Heart right ventricle (tissue), 16 donors: ENCODE results near the gene TBRG4. TPM values are rescaled to one million over a fixed set of nuclear protein-coding genes. Genes with fewer than 3 reads are reported as not detected.

ENCODE experiments used
- ATAC-seq, 8 donors: fragments of 200-7000 bp; cut with Tn5 transposase; one replicate each; pipeline ENCODE4 v1.9.1; 2020; ENCODE audit warnings: mild to moderate bottlenecking in 8 of 8, moderate library complexity in 8 of 8, moderate number of reproducible peaks in 1 of 8
- DNase-seq, 2 donors: peaks; one replicate each; pipeline ENCODE4 v3.0.0-alpha.2; 2020
- H3K27ac ChIP-seq, 10 donors: fragments of 200-600 bp; sonication (generic) in 2 of 10; one replicate each; pipeline versions ENCODE4 v1.5.0 to v1.8.0; 2020 to 2022; ENCODE audit warnings: mild to moderate bottlenecking in 3 of 10
- H3K27me3 ChIP-seq, 7 donors: fragments of 200-600 bp; one replicate each; pipeline ENCODE4 v1.8.0; 2021 to 2022; ENCODE audit warnings: mild to moderate bottlenecking in 2 of 7
- H3K36me3 ChIP-seq, 9 donors: fragments of 200-600 bp; sonication (generic) in 1 of 9; one replicate each; pipeline versions ENCODE4 v1.5.0 to v1.8.0; 2020 to 2022; ENCODE audit warnings: mild to moderate bottlenecking in 2 of 9
- H3K4me1 ChIP-seq, 9 donors: fragments of 200-600 bp; sonication (generic) in 1 of 9; one replicate each; pipeline versions ENCODE4 v1.5.0 to v1.8.0; 2020 to 2022; ENCODE audit warnings: mild to moderate bottlenecking in 4 of 9
- H3K4me3 ChIP-seq, 10 donors: fragments of 200-600 bp; sonication (generic) in 2 of 10; one replicate each; pipeline versions ENCODE4 v1.5.0 to v1.8.0; 2020 to 2022; ENCODE audit warnings: mild to moderate bottlenecking in 7 of 10, moderate library complexity in 2 of 10
- H3K9me3 ChIP-seq, 11 donors: fragments of 200-600 bp in 10 of 11; sonication (generic) in 2 of 11; one replicate each; pipeline versions ENCODE4 v1.5.0 to v1.8.0; 2013 to 2022; ENCODE audit warnings: mild to moderate bottlenecking in 2 of 11, control low read depth in 1 of 11, moderate library complexity in 1 of 11
- WGBS, 2 donors: extraction: QIAGEN DNeasy Blood & Tissue Kit; methylation state at CpG; one replicate each; pipeline ENCODE4 v1.1.7; 2013; ENCODE audit warnings: inconsistent platforms in 1 of 2; 5-methylcytosine and 5-hydroxymethylcytosine counted together
- intact Hi-C, 10 donors: fragments of 100-400 bp; cut with DNase I; formaldehyde crosslinking; loops; one replicate each; pipeline versions ENCODE4 v1.11.1 to v1.14.2; 2022
- polyA plus RNA-seq, 2 donors: library from polyadenylated mRNA; stranded (reverse); fragments of 200-250 nt; gene quantifications; one replicate each; pipeline ENCODE4 v1.2.3, GENCODE V29; 2013
- total RNA-seq, 10 donors: library from RNA; stranded (reverse); fragmentation: NEBNext Ultra II Directional in 3 of 10; extraction: Animal tissue kit (Norgen Biotek cat#: 25700) in 3 of 10; gene quantifications; one replicate each; pipeline versions ENCODE4 v1.2.1 to v1.2.4, GENCODE V29; 2021 to 2023
- TF ChIP-seq, protein P1 (sequence below), 9 donors: fragments of 200-600 bp; sonication (generic) in 2 of 9; IDR thresholded peaks; one replicate each; pipeline versions ENCODE4 v1.5.0 to v1.8.0; 2021 to 2022; ENCODE audit warnings: antibody characterized with exemption in 9 of 9, mild to moderate bottlenecking in 5 of 9, moderate library complexity in 1 of 9
- donor health status: Arrhythmogenic right ventricular cardiomyopathy.
- donor health status: ischemic (EF 13 %, LVEDD 7.1; RV severe dilation, severe dysfunction).
- donor health status: healthy with polysubstance abuse.
- donor health status: DM: no; HTN: yes; CAD: no.
- donor health status: DM: no; HTN: no; CAD: no.
- donor health status: ischemic (EF 25% LVEDD 6.9; RV normal size, moderate dysfunction).
- donor health status: ischemic (EF 25% LVEDD 5.7; RV mildly dilated, moderate dysfunction).
- donor health status: healthy.
- donor health status: DM: yes; HTN: yes; CAD: no.
- donor health status: Ischemic cardiomyopathy.
- donor health status: ischemic (EF 35%, LVEDD 5.7; RV mildly dilated, moderate dysfunction).
- donor health status: nonischemic (EF 11% LVEDD 7.7; RV severe dilation, severe dysfunction).
- donor health status: DM: yes; HTN: yes; CAD: no.
- donor health status: PGD.
- donor health status: ischemic (EF 29% LVEDD 5.4; RV normal size, mild dysfunction).
- donor health status: nonischemic (EF 23%, LVEDD 6.1; RV moderate dilation, normal function).

Gene TBRG4
- total and polyA plus RNA-seq, 12 donors: 57.1 to 93.9 (median 67.4) TPM

DNA sequence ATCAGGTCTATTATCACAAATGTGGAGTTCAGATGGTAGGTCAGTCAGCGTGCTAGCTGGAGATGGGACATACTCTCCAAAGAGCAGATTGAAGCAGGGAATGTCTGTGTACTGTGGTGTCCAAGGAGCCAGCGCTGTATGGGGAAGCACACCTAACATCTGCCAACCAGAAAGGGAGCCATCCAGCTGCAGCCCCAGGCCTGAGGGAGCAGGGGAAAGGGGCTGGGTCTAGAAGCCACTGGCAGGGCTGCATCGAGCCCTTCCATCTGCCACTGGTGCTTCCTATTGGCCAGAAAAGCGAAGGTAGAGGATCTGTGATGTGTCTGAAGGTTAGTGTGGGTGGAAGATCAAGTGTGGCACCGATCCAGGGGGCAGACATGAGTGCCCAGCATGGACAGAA lies 38.1 kb upstream of the TBRG4 start:
- no peak for DNase-seq
- H3K4me3 ChIP-seq: no peak overlapping the region
- H3K36me3 ChIP-seq: no peaks in the 10 kb centered on the region
- peaks cover 0 to 3% (median 0%) of the 10 kb centered on the region in 9 donors for H3K4me1 ChIP-seq
- intact Hi-C loops: loop anchor here in 5 of 10 donors (2.0 to 10.0 kb wide), 4 partner anchors 111 to 705 kb away; no protein-coding TSS in a partner anchor
- no peak overlapping the region for H3K27ac ChIP-seq
- WGBS, 2 donors: 76 to 81% methylated on average over 5 of the region's 5 CpGs
- TF ChIP-seq, protein P1, sequence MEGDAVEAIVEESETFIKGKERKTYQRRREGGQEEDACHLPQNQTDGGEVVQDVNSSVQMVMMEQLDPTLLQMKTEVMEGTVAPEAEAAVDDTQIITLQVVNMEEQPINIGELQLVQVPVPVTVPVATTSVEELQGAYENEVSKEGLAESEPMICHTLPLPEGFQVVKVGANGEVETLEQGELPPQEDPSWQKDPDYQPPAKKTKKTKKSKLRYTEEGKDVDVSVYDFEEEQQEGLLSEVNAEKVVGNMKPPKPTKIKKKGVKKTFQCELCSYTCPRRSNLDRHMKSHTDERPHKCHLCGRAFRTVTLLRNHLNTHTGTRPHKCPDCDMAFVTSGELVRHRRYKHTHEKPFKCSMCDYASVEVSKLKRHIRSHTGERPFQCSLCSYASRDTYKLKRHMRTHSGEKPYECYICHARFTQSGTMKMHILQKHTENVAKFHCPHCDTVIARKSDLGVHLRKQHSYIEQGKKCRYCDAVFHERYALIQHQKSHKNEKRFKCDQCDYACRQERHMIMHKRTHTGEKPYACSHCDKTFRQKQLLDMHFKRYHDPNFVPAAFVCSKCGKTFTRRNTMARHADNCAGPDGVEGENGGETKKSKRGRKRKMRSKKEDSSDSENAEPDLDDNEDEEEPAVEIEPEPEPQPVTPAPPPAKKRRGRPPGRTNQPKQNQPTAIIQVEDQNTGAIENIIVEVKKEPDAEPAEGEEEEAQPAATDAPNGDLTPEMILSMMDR (IDR thresholded peaks at IDR 0.05): no peak
- H3K27me3 ChIP-seq: peaks cover 0 to 31% (median 16%) of the 10 kb centered on the region in 7 donors
- no peak for ATAC-seq
- no peaks in the 10 kb centered on the region for H3K9me3 ChIP-seq

DNA sequence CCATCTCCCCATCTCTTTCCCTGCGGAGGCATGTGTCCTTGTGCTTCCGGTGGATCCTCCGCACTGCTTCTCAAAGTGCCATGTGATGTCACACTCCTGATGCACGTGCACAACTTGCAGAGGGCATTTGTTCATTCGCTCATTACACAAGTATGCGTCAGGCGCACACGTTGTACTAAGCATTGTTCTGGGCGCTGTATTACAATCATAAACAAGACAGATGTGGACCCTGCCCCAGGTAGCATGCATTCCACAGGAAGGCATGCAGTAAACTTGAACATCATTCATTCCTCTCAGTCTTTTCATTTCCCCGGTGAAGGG lies 37.1 kb upstream of the TBRG4 start:
- Histone ChIP-seq H3K4me1 (no peaks in the 10 kb centered on the region), H3K27me3 (peaks cover 0 to 35% (median 17%) of the 10 kb centered on the region in 7 donors), H3K9me3 (no peaks in the 10 kb centered on the region), H3K36me3 (no peaks in the 10 kb centered on the region), H3K27ac (no peak overlapping the region), H3K4me3 (no peak overlapping the region)
- no peak for ATAC-seq
- intact Hi-C loops: no loop called here
- WGBS, 2 donors: 82 to 87% methylated on average over 10 of the region's 10 CpGs
- DNase-seq: no peak
- TF ChIP-seq, protein P1 (IDR thresholded peaks at IDR 0.05): no peak

DNA sequence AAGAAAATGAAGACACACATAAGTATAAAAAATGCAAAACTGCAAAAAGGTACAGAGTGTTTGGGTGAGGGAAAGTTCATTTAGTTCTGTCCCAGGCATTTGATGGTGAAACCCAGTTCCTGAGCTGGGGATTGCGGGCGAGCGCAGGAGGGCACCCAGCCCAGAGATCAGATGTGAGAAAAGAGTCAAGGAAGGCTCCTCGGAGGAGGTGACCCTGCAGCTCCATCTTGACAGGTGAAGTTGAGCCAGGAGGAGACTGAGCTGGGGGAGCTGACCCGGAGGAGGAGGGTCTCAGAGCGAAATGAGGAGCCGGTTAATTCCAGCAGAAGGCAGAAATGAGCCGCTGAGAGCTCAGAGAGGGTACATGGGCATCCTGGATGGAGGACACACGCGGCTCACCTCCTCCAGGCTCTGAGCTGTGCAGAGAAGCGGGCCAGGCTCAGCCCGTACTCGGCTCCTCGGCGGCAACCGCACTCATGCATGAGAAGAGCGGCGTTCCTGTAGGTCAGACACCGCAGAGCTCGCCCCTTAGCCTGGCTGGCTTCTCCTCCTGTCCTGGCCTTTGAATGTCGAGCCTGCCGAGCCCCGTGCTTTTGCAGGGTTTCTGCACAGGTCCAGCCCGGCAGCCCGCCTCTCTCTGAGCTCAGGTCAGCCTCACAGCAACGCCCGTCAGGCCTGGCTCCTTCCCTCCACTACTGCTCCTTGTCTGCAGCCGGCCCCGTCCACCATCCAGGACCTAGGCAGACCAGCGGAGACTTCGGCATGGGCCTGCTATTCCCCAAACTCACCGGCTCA lies 36.6 kb upstream of the TBRG4 start:
- WGBS, 2 donors: 54 to 55% methylated on average over 32 of the region's 32 CpGs
- Histone ChIP-seq H3K27ac (no peak overlapping the region), H3K9me3 (no peaks in the 10 kb centered on the region), H3K4me1 (no peaks in the 10 kb centered on the region), H3K36me3 (no peaks in the 10 kb centered on the region), H3K4me3 (no peak overlapping the region), H3K27me3 (peaks cover 0 to 35% (median 17%) of the 10 kb centered on the region in 7 donors)
- ATAC-seq: peak in 2 of 8 donors; percentile 25 to 30
- DNase-seq: no peak
- intact Hi-C loops: no loop called here
- TF ChIP-seq, protein P1 (IDR thresholded peaks at IDR 0.05): no peak

DNA sequence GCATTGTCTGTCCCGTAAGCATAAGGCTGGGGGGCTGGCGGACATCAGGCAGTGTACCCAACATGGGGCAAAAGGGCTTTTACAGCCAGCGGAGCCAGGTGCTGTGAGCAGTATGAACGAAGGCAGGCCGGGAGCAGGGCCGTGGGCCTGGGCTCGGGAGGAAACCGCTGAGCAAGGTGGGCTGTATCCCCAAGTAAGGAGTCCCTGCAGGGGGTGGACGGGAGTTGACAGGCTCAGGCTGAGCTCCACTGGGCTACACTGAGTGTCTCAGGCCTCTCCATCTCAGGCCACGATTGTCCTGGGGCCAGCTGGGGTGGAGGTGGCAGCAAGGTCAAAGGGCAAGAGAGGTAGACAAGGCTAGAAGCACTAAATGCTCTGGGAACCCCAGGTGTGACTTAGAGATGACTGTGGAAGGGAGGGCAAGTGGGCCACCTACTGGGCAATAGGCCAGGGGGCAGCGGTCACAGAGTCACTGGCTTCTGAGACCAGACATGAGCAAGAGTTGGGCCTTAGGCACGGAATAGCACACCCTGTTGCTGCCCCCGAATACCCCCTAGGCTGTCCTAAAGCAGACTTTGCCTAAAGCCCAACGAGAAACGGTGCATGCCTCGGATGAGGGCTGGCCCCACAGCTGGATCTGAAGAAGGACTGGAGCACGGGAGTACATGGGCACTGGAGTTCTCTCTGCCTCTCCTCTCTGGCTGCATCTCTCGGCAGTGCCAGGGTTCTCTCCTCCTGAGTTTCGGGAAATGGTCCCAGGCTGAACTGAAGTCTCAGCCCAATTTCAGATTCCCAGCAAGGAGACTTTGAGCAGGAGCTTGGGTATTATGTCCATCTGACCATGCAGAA lies 35.3 kb upstream of the TBRG4 start:
- intact Hi-C loops: no loop called here
- WGBS, 2 donors: 81 to 85% methylated on average over 19 of the region's 19 CpGs
- DNase-seq: no peak

More for the DNA sequence above, 35.3 kb upstream of the TBRG4 start:
- Histone ChIP-seq H3K36me3 (no peaks in the 10 kb centered on the region), H3K4me3 (no peak overlapping the region), H3K27ac (no peak overlapping the region), H3K9me3 (no peaks in the 10 kb centered on the region), H3K27me3 (peaks cover 0 to 35% (median 17%) of the 10 kb centered on the region in 7 donors), H3K4me1 (no peaks in the 10 kb centered on the region)
- ATAC-seq: no peak
- TF ChIP-seq, protein P1 (IDR thresholded peaks at IDR 0.05): no peak
